ENCODE measurements around the gene DNER. TPM values are rescaled to one million over a fixed set of nuclear protein-coding genes. Genes with fewer than 3 reads are reported as not detected.

Gene DNER
- total and polyA plus RNA-seq, 8 donors = 0.06 to 2.4 (median 1.9) TPM

DNA sequence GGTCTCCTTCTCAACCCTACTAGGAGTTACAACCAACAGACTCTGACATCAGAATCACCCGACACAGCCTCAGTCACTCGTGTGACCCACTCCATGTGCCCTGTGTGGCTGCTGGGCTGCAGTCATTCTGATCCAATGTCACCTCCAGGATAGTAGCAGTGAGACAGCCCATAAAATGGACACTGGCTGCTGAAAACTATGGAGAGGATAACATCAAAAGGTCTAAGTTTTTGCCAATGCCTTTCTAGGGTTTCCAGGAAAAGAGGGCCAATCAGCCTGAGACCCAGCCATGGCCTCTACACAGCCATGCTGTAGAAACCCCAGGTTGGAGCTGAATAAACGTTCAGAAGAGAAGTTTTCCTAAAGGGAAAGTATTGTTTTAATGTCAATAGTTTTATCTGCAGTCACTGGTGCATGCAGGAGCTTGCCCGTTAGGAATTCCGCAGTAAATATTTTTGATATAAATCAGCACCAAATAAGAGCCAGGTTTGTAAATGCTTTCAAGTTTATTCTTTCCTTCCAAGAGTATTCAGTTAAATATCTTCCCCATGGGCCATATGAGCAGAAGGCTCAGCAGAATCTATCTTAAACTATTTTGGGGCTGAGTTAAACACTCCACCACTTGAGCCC, 351.1 kb downstream of the DNER start:
- ATAC-seq (no peak), DNase-seq (no peak)
- Histone ChIP-seq H3K4me3 (no peak overlapping the region), H3K9me3 (peaks cover 0 to 6% of the 10 kb centered on the region in 2 donors), H3K27me3 (no peaks in the 10 kb centered on the region), H3K4me1 (no peaks in the 10 kb centered on the region), H3K36me3 (no peaks in the 10 kb centered on the region), H3K27ac (no peak overlapping the region)
- intact Hi-C loops (cut with DNase I) = no loop called here
- TF ChIP-seq, protein P1, sequence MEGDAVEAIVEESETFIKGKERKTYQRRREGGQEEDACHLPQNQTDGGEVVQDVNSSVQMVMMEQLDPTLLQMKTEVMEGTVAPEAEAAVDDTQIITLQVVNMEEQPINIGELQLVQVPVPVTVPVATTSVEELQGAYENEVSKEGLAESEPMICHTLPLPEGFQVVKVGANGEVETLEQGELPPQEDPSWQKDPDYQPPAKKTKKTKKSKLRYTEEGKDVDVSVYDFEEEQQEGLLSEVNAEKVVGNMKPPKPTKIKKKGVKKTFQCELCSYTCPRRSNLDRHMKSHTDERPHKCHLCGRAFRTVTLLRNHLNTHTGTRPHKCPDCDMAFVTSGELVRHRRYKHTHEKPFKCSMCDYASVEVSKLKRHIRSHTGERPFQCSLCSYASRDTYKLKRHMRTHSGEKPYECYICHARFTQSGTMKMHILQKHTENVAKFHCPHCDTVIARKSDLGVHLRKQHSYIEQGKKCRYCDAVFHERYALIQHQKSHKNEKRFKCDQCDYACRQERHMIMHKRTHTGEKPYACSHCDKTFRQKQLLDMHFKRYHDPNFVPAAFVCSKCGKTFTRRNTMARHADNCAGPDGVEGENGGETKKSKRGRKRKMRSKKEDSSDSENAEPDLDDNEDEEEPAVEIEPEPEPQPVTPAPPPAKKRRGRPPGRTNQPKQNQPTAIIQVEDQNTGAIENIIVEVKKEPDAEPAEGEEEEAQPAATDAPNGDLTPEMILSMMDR (IDR thresholded peaks at IDR 0.05) = no peak

DNA sequence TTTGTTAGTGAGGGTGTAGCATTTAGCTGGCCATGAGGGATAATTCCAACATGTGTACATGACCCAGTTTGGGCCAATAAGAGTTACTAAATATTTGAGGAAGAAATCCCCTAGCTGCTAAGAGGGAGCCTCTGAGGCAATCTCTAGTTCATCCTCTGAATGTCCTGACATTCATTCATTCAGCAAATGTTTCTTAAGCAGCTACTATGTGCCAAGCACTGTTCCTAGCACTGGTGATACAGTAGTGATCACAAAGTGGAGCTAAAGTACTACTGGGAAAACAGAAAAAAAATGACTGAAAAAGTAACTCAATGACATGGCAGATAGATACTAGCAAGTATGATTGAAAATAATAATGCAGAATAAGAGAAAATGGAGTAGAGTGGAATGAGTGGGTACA, 363.5 kb downstream of the DNER start:
- no peak overlapping the region for H3K4me3 ChIP-seq
- intact Hi-C loops (cut with DNase I) = no loop called here
- TF ChIP-seq, protein P1 (IDR thresholded peaks at IDR 0.05) = no peak
- H3K4me1 ChIP-seq = no peaks in the 10 kb centered on the region
- H3K27ac ChIP-seq = no peak overlapping the region
- H3K27me3 ChIP-seq = no peaks in the 10 kb centered on the region
- DNase-seq (no peak), ATAC-seq (no peak)
- H3K36me3 ChIP-seq = no peaks in the 10 kb centered on the region
- no peaks in the 10 kb centered on the region for H3K9me3 ChIP-seq

DNA sequence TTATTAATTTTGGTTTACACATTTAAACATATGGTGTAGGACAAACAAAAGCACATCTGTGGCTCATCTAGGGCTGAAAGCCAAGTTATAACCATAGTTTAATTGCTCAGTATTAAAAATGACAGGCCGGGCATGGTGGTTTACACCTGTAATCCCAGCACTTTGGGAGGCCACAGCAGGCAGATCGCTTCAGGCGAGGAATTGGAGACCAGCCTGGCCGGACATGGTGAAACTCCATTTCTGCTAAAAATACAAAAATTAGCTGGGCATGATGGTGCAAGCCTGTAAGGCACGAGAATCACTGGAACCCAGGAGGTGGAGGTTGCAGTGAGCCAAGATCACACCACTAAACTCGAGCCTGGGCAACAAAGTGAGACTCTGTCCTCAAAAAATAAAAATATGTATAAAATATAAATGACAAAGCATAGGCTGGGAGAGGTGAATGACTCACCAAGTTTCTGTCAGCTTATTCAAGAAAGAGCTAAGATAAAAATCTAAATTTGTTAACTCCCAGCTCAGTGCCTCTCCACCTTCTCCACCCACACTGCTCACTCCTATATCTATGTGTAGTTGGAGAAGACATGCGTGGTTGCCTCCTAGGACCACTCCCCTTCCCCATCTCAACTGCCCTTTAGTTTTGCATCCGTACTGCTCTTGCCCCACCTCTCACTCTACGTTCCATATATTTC, 364.1 kb downstream of the DNER start:
- H3K4me1 ChIP-seq = no peaks in the 10 kb centered on the region
- no peak for ATAC-seq
- TF ChIP-seq, protein P1 (IDR thresholded peaks at IDR 0.05) = no peak
- no peaks in the 10 kb centered on the region for H3K36me3 ChIP-seq
- no peak for DNase-seq
- H3K27ac ChIP-seq = no peak overlapping the region
- no peak overlapping the region for H3K4me3 ChIP-seq
- intact Hi-C loops (cut with DNase I) = no loop called here
- no peaks in the 10 kb centered on the region for H3K27me3 ChIP-seq
- H3K9me3 ChIP-seq = no peaks in the 10 kb centered on the region

DNA sequence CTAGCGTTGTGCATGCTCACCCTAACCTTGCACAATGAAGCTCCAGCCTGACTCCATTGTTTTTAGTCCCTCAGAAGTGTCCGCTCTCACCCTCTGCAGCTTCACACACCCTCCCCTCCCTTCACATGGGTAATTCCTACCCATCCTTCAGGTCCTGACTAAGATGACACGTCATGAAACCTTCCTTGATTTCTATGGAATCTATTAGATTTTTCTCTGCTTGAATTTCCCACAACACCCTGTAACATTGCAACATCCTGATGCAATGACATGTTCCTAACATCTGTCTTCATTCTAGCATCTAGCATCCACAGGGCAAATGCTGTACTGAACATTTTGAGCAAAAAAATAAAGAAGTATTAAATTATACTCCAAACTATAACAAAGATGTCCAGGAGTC, 366.2 kb downstream of the DNER start:
- Histone ChIP-seq H3K36me3 (no peaks in the 10 kb centered on the region), H3K4me3 (no peak overlapping the region), H3K27me3 (no peaks in the 10 kb centered on the region), H3K4me1 (no peaks in the 10 kb centered on the region), H3K9me3 (no peaks in the 10 kb centered on the region), H3K27ac (no peak overlapping the region)
- DNase-seq (no peak), ATAC-seq (no peak)
- TF ChIP-seq, protein P1 (IDR thresholded peaks at IDR 0.05) = no peak
- intact Hi-C loops (cut with DNase I) = loop anchor here in 1 of 2 donors (10.0 kb wide), 1 partner anchor 237 kb away; no protein-coding TSS in a partner anchor

DNA sequence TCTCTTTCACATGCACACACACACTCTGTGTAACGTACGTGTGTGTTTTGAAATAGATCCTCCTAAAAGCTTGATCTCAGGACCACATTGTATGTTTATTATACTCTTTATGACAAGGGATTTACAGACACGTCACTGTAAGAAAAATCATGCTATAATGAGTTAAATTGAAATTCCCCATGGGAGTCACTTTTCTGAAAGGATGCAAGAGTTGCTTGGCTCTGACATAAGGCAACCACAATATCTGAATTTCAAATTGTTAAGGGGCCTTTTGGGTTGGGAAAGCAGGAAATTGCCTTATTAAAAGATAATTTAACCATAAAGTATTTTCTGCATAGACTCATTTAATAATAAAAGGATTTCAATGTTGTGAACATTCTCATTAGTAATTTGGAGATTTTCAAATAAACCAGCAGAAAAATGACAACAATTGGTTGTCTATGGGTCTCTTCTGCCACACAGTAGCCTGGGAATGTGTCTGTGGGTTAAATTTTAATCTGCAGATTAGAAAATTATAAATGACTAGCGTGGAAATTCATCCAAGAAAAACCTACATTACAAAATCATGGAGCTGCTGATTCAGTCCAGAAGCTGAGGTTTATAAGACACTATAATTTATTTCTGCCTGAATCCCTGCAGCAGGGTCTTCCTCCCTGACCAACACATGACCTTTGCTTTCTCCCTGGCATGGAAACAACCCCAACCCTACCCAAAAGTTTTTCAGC, 367.4 kb downstream of the DNER start:
- Histone ChIP-seq H3K27ac (no peak overlapping the region), H3K36me3 (no peaks in the 10 kb centered on the region), H3K27me3 (no peaks in the 10 kb centered on the region), H3K4me3 (no peak overlapping the region), H3K4me1 (peaks cover 0 to 5% of the 10 kb centered on the region in 2 donors), H3K9me3 (no peaks in the 10 kb centered on the region)
- intact Hi-C loops (cut with DNase I) = loop anchor here in 1 of 2 donors (10.0 kb wide), 1 partner anchor 238 kb away; no protein-coding TSS in a partner anchor
- DNase-seq = no peak
- ATAC-seq = no peak
- TF ChIP-seq, protein P1 (IDR thresholded peaks at IDR 0.05) = no peak
